Mesodermal cell (in vitro differentiated cells): ENCODE measurements around the gene GLDC.

ENCODE experiments used
- H3K27ac ChIP-seq: 2 replicates; pipeline ENCODE4 v1.7.0; 2013; ENCODE audit warnings: mild to moderate bottlenecking, low read depth, low read length, moderate library complexity; ENCODE audit not compliant: severe bottlenecking
- H3K36me3 ChIP-seq: 2 replicates; pipeline ENCODE4 v1.7.1; 2013; ENCODE audit warnings: mild to moderate bottlenecking, low read length, moderate library complexity; ENCODE audit not compliant: control insufficient read depth, insufficient read depth
- H3K4me1 ChIP-seq: one replicate; pipeline ENCODE4 v1.7.1; 2013; ENCODE audit warnings: mild to moderate bottlenecking, low read length; ENCODE audit not compliant: insufficient read depth, control insufficient read depth, poor library complexity, severe bottlenecking
- H3K4me3 ChIP-seq: 2 replicates; pipeline ENCODE4 v1.7.0; 2013; ENCODE audit warnings: low read length, control low read depth, mild to moderate bottlenecking; ENCODE audit not compliant: insufficient read depth, poor library complexity, severe bottlenecking; ENCODE audit errors: extremely low read depth
- H3K9me3 ChIP-seq: 2 replicates; pipeline ENCODE4 v1.7.1; 2013; ENCODE audit warnings: mild to moderate bottlenecking, low read length, moderate library complexity; ENCODE audit not compliant: control insufficient read depth
- WGBS, 2 experiments: methylation state at CpG; one replicate each; pipeline ENCODE4 v1.1.5; 2013; ENCODE audit warnings: missing lambda C conversion rate in 2 of 2; ENCODE audit not compliant: insufficient coverage in 2 of 2; 5-methylcytosine and 5-hydroxymethylcytosine counted together

The GLDC gene

GRCh38 chr9:6677803-6678202, 32.3 kb upstream of the GLDC start:
- no peaks in the 10 kb centered on the region for H3K36me3 ChIP-seq
- H3K4me3 ChIP-seq: no peak overlapping the region
- H3K27ac ChIP-seq: no peak overlapping the region
- no peaks in the 10 kb centered on the region for H3K4me1 ChIP-seq
- no peaks in the 10 kb centered on the region for H3K9me3 ChIP-seq
- WGBS, 2 experiments: 83 to 86% methylated on average over 5 to 6 of the region's 7 CpGs

DNA sequence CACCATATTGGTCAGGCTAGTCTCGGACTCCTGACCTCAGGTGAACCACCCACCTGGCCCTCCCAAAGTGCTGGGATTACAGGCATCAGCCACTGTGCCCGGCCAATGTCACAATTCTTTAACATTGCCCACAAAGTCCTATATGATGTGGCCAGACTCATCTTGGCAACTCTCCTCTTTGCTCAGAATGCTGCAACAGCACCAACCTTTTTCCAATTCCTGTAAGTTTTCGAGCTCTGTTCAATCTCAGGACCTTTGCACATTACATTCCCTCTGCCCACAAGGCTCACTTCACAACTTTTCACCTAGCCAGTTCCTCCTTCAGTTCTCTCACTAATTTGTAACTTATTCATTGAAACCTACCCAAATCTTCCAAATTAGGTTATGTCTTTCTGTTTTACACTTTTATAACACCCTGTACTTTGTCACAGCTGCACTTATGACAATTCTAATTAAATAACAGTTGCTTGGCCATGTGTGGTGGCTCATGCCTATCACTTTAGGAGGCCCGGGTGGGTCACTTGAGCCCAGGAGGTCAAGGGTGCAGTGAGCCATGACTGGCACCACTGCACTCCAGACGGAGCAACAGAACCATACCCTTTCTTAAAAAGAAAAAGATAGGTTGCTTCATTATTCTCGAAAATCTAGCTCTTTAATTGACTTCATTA, 30.9 kb upstream of the GLDC start:
- WGBS, 2 experiments: 82 to 90% methylated on average over 3 to 5 of the region's 6 CpGs
- no peaks in the 10 kb centered on the region for H3K9me3 ChIP-seq
- no peak overlapping the region for H3K27ac ChIP-seq
- H3K4me3 ChIP-seq: no peak overlapping the region
- no peaks in the 10 kb centered on the region for H3K36me3 ChIP-seq
- no peaks in the 10 kb centered on the region for H3K4me1 ChIP-seq

GRCh38 chr9:6675268-6675667, 29.7 kb upstream of the GLDC start:
- Histone ChIP-seq H3K4me1 (no peaks in the 10 kb centered on the region), H3K4me3 (no peak overlapping the region), H3K36me3 (no peaks in the 10 kb centered on the region), H3K27ac (no peak overlapping the region), H3K9me3 (no peaks in the 10 kb centered on the region)
- 81 to 100% methylated on average over 3 to 4 of the region's 4 CpGs for WGBS, 2 experiments

- no peaks in the 10 kb centered on the region for H3K4me1 ChIP-seq
- H3K9me3 ChIP-seq: no peaks in the 10 kb centered on the region
- no peak overlapping the region for H3K4me3 ChIP-seq
- 83 to 86% methylated on average over 1 of the region's 1 CpG for WGBS, 2 experiments
- no peak overlapping the region for H3K27ac ChIP-seq
- H3K36me3 ChIP-seq: no peaks in the 10 kb centered on the region
Measured at GRCh38 chr9:6673326-6674025, 27.9 kb upstream of the GLDC start.

- WGBS, 2 experiments: 81% methylated on average over 2 of the region's 3 CpGs; no CpG with 5 or more reads in 1 of the 2 experiments
- Histone ChIP-seq H3K36me3 (no peaks in the 10 kb centered on the region), H3K27ac (no peak overlapping the region), H3K4me1 (no peaks in the 10 kb centered on the region), H3K4me3 (no peak overlapping the region), H3K9me3 (no peaks in the 10 kb centered on the region)
Measured at GRCh38 chr9:6672118-6672517, 26.6 kb upstream of the GLDC start.

DNA sequence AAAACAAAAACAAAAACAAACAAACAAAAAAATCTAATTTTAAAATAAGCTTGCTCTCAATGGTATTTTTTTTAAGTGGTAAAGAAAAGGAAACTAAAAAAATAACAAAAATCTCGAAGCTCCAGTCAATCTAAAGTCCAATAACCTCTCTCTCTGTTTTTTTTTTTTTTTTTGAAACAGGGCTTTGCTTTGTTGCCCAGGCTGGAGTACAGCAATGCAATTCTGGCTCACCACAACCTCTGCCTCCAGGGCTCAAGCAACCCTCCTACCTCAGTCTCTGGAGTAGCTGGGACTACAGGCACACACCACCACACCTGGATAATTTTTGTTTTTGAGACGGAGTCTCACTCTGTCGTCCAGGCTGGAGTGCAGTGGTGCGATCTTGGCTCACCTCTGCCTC, 25.9 kb upstream of the GLDC start:
- WGBS, 2 experiments: 87 to 96% methylated on average over 3 to 4 of the region's 4 CpGs
- H3K27ac ChIP-seq: no peak overlapping the region
- no peaks in the 10 kb centered on the region for H3K4me1 ChIP-seq
- no peaks in the 10 kb centered on the region for H3K36me3 ChIP-seq
- H3K4me3 ChIP-seq: no peak overlapping the region
- H3K9me3 ChIP-seq: no peaks in the 10 kb centered on the region

DNA sequence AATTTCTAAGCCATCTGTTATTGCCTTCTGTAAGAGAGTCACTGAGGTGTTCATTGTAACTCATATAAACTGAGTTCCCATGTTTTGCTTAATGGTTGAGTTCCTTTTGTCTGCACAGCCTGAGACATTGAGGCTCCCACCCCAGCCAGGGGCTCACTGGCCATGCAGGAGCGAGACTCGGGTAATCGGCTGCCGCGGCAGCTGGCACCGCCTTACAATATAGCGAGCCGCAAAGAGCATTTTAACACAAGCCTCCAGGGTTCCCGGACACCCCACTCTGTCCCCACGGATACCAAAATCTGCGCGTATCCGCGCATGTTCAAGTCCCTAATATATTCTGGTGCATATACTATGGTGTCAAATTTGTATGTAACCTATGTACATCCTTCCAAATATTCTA, 24.4 kb upstream of the GLDC start:
- H3K9me3 ChIP-seq: no peaks in the 10 kb centered on the region
- no peaks in the 10 kb centered on the region for H3K4me1 ChIP-seq
- 91 to 98% methylated on average over 8 to 9 of the region's 14 CpGs for WGBS, 2 experiments
- H3K36me3 ChIP-seq: no peaks in the 10 kb centered on the region
- H3K4me3 ChIP-seq: no peak overlapping the region
- H3K27ac ChIP-seq: no peak overlapping the region

GRCh38 chr9:6667633-6668280, 22.2 kb upstream of the GLDC start:
- Histone ChIP-seq H3K36me3 (no peaks in the 10 kb centered on the region), H3K9me3 (no peaks in the 10 kb centered on the region), H3K4me3 (no peak overlapping the region), H3K27ac (no peak overlapping the region), H3K4me1 (peaks cover 6% of the 10 kb centered on the region)
- 60% methylated on average over 1 of the region's 5 CpGs; no CpG with 5 or more reads in 1 of the 2 experiments for WGBS, 2 experiments

DNA sequence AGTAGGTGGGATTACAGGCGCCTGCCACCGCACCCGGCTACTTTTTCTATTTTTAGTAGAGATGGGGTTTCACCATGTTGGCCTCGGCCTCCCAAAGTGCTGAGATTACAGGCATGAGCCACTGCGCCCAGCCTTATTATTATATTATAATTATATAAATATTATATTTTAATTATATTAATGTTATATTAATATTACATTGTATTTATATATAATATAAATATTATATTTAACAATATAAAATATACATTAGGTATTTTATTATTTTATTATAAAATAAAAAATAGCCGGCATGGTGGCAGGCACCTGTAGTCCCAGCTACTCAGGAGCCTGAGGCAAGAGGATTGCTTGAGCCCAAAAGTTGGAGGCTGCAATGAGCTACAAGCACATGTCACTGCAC, 21.6 kb upstream of the GLDC start:
- Histone ChIP-seq H3K4me3 (no peak overlapping the region), H3K9me3 (no peaks in the 10 kb centered on the region), H3K36me3 (no peaks in the 10 kb centered on the region), H3K4me1 (peaks cover 6% of the 10 kb centered on the region), H3K27ac (no peak overlapping the region)
- WGBS, 2 experiments: no CpG with 5 or more reads among the region's 6 CpGs

- no peak overlapping the region for H3K27ac ChIP-seq
- WGBS, 2 experiments: 100% methylated on average over 1 of the region's 1 CpG; no CpG with 5 or more reads in 1 of the 2 experiments
- H3K4me3 ChIP-seq: no peak overlapping the region
Measured at GRCh38 chr9:6665628-6666027, 20.1 kb upstream of the GLDC start.

More at GRCh38 chr9:6665628-6666027, 20.1 kb upstream of the GLDC start:
- H3K9me3 ChIP-seq: no peaks in the 10 kb centered on the region
- H3K36me3 ChIP-seq: no peaks in the 10 kb centered on the region
- peaks cover 6% of the 10 kb centered on the region for H3K4me1 ChIP-seq
